ENCODE data around the gene SYT7.

DNA sequence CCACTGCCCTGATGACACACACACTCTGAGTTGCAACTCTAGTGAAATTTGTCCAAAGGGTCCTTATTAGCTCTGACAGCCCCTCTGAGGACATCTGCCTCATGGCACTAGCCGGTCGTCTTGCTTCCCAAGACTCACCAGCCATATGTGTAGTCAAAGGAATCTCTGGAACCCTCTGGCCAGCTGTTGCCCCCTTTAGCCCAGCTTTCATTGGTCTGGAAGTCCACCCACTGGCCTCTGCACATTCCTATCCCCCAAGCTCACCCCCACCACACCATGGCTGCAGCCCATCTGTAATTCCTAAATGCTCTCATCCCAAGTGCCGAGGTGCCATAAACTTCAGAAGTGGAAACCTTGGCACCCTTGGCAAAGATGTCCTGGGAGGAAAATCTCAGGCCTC, 24.3 kb downstream of the SYT7 start:
- TF ChIP-seq, protein P1, sequence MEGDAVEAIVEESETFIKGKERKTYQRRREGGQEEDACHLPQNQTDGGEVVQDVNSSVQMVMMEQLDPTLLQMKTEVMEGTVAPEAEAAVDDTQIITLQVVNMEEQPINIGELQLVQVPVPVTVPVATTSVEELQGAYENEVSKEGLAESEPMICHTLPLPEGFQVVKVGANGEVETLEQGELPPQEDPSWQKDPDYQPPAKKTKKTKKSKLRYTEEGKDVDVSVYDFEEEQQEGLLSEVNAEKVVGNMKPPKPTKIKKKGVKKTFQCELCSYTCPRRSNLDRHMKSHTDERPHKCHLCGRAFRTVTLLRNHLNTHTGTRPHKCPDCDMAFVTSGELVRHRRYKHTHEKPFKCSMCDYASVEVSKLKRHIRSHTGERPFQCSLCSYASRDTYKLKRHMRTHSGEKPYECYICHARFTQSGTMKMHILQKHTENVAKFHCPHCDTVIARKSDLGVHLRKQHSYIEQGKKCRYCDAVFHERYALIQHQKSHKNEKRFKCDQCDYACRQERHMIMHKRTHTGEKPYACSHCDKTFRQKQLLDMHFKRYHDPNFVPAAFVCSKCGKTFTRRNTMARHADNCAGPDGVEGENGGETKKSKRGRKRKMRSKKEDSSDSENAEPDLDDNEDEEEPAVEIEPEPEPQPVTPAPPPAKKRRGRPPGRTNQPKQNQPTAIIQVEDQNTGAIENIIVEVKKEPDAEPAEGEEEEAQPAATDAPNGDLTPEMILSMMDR (IDR thresholded peaks at IDR 0.05), result no peak
- TF ChIP-seq, protein P2, sequence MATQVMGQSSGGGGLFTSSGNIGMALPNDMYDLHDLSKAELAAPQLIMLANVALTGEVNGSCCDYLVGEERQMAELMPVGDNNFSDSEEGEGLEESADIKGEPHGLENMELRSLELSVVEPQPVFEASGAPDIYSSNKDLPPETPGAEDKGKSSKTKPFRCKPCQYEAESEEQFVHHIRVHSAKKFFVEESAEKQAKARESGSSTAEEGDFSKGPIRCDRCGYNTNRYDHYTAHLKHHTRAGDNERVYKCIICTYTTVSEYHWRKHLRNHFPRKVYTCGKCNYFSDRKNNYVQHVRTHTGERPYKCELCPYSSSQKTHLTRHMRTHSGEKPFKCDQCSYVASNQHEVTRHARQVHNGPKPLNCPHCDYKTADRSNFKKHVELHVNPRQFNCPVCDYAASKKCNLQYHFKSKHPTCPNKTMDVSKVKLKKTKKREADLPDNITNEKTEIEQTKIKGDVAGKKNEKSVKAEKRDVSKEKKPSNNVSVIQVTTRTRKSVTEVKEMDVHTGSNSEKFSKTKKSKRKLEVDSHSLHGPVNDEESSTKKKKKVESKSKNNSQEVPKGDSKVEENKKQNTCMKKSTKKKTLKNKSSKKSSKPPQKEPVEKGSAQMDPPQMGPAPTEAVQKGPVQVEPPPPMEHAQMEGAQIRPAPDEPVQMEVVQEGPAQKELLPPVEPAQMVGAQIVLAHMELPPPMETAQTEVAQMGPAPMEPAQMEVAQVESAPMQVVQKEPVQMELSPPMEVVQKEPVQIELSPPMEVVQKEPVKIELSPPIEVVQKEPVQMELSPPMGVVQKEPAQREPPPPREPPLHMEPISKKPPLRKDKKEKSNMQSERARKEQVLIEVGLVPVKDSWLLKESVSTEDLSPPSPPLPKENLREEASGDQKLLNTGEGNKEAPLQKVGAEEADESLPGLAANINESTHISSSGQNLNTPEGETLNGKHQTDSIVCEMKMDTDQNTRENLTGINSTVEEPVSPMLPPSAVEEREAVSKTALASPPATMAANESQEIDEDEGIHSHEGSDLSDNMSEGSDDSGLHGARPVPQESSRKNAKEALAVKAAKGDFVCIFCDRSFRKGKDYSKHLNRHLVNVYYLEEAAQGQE (IDR thresholded peaks at IDR 0.05), result no peak
- TF ChIP-seq CBX2 (IDR thresholded peaks at IDR 0.05; ENCODE audit: borderline replicate concordance, low read depth) (no peak), FOSL2 (IDR thresholded peaks at IDR 0.05) (no peak), FOSL2 (CRISPR knock-in tag; IDR thresholded peaks at IDR 0.05) (no peak), POLR2A (IDR thresholded peaks at IDR 0.05; ENCODE audit: low read length) (no peak), RFX5 (IDR thresholded peaks at IDR 0.05) (no peak), MYC (IDR thresholded peaks at IDR 0.05; ENCODE audit: borderline replicate concordance, low read length) (no peak), EP300 (IDR thresholded peaks at IDR 0.05) (no peak), KDM1A (IDR thresholded peaks at IDR 0.05; ENCODE audit: low read depth) (no peak), PHF8 (IDR thresholded peaks at IDR 0.05; ENCODE audit: borderline replicate concordance, low read depth) (no peak), ESRRA (IDR thresholded peaks at IDR 0.05; ENCODE audit: borderline replicate concordance, low read length) (no peak), CEBPB (IDR thresholded peaks at IDR 0.05) (no peak), NR3C1 (IDR thresholded peaks at IDR 0.05) (no peak), CHD4 (IDR thresholded peaks at IDR 0.05; ENCODE audit: borderline replicate concordance) (no peak)
